Measurements from ENCODE around the gene RASGRP2. TPM values are rescaled to one million over a fixed set of nuclear protein-coding genes. Genes with fewer than 3 reads are reported as not detected.

Gene RASGRP2
- total RNA-seq, 4 donors from 2014 or later = 3.2 to 72.8 (median 23.3) TPM

DNA sequence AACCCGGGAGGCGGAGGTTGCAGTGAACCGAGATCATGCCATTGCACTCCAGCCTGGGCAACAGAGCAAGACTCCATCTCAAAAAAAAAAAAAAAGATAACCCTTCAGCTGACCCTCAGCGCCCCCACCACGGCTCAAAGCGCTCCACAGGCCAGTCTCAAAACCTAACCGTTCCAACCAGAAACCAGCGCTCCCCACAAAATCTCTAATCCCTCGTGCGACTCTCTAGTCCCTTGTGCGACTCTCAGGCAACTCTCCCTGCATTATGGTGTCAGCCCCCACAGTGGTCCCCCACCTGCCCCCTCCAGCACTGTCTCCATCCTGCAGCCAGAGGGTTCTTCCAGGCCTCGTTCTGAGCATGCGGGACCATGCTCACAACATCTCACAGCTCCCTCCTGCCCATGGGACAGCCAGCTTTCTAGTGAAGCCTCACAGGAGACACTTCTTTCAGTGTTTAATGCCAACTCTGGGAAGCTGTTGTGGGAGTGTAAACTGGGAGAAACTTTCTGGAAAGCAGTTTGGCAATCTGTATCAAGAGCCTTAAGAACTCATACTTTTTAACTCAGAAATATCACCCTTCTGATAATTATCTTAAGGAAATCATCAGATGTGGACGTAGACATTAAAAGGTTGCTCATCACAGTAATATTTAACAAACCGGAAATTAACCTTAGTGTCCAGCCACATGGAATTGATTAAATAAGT, 4.2 kb upstream of the RASGRP2 start:
- Histone ChIP-seq H3K36me3 (no peaks in the 10 kb centered on the region), H3K9me3 (no peaks in the 10 kb centered on the region), H3K27ac (peak overlapping the region; percentile 87 to 91), H3K4me1 (peaks cover 0 to 7% of the 10 kb centered on the region in 2 donors), H3K4me3 (no peak overlapping the region), H3K27me3 (no peaks in the 10 kb centered on the region)
- intact Hi-C loops (cut with DNase I; ENCODE audit: low total_unique reads) = no loop called here
- TF ChIP-seq, protein P1, sequence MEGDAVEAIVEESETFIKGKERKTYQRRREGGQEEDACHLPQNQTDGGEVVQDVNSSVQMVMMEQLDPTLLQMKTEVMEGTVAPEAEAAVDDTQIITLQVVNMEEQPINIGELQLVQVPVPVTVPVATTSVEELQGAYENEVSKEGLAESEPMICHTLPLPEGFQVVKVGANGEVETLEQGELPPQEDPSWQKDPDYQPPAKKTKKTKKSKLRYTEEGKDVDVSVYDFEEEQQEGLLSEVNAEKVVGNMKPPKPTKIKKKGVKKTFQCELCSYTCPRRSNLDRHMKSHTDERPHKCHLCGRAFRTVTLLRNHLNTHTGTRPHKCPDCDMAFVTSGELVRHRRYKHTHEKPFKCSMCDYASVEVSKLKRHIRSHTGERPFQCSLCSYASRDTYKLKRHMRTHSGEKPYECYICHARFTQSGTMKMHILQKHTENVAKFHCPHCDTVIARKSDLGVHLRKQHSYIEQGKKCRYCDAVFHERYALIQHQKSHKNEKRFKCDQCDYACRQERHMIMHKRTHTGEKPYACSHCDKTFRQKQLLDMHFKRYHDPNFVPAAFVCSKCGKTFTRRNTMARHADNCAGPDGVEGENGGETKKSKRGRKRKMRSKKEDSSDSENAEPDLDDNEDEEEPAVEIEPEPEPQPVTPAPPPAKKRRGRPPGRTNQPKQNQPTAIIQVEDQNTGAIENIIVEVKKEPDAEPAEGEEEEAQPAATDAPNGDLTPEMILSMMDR (IDR thresholded peaks at IDR 0.05) = no peak
- TF ChIP-seq POLR2A (IDR thresholded peaks at IDR 0.05) = no peak
- peak in 1 of 2 donors; percentile 14 for DNase-seq

- Histone ChIP-seq H3K36me3 (no peaks in the 10 kb centered on the region), H3K27me3 (no peaks in the 10 kb centered on the region), H3K27ac (peak overlapping the region; percentile 87 to 91), H3K9me3 (no peaks in the 10 kb centered on the region), H3K4me3 (no peak overlapping the region), H3K4me1 (peaks cover 0 to 7% of the 10 kb centered on the region in 2 donors)
- TF ChIP-seq, protein P1 (IDR thresholded peaks at IDR 0.05) = no peak
- no peak for TF ChIP-seq POLR2A (IDR thresholded peaks at IDR 0.05)
- DNase-seq = no peak
- intact Hi-C loops (cut with DNase I; ENCODE audit: low total_unique reads) = no loop called here
Observed at GRCh38 chr11:64746486-64746885, 2.5 kb upstream of the RASGRP2 start.

DNA sequence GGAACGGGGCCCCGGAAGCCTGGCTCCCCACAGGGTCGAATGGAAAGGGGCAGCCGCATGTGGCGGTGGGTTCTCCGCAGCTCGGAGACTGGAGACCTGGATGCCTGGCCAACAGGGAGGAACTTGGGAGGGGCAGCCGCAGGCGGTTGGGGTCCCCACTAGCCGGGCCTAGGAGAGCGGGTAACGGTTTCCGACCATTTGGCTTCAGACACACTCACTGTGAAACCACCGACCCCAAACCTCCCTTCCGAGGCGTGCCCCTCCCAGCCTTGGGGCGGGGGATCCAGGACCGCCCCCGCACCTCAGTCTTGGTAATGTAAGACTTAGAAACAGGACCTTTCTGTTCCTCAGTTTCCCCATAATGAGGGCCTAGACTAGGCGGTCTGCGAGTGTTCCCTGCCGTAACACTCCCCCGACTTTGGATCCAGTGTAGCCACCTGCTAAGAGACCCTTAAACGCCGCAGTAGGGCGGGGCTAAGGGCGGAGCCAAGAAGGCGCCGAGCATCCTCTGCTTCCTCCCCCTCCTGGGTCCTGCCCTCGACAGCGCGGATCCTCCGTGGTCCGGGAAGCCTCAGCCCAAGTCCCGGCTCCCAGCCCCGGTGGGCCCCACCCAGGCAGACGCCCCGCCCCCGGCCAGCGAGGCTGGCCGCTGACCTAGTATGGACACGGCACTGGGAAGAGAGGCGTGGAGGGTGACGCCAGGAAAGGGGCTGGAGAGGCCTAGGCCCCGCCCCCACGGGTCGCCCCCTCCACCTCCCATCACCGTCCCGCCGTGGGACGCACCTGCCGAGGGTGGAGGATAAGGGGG, 1.8 kb upstream of the RASGRP2 start:
- TF ChIP-seq, protein P1 (IDR thresholded peaks at IDR 0.05) = no peak
- peak; percentile 69 to 77 for TF ChIP-seq POLR2A (IDR thresholded peaks at IDR 0.05)
- H3K9me3 ChIP-seq = no peaks in the 10 kb centered on the region
- H3K27ac ChIP-seq = peak overlapping the region; percentile 87 to 91
- DNase-seq = peak; percentile 93
- intact Hi-C loops (cut with DNase I; ENCODE audit: low total_unique reads) = no loop called here
- peaks cover 0 to 7% of the 10 kb centered on the region in 2 donors for H3K4me1 ChIP-seq
- no peaks in the 10 kb centered on the region for H3K36me3 ChIP-seq
- H3K4me3 ChIP-seq = peak overlapping the region; percentile 42 to 49
- no peaks in the 10 kb centered on the region for H3K27me3 ChIP-seq

- H3K4me1 ChIP-seq = peaks cover 0 to 7% of the 10 kb centered on the region in 2 donors
- intact Hi-C loops (cut with DNase I; ENCODE audit: low total_unique reads) = no loop called here
- no peaks in the 10 kb centered on the region for H3K27me3 ChIP-seq
- H3K27ac ChIP-seq = peak overlapping the region; percentile 87 to 91
- no peaks in the 10 kb centered on the region for H3K36me3 ChIP-seq
- H3K9me3 ChIP-seq = no peaks in the 10 kb centered on the region
- no peak for TF ChIP-seq POLR2A (IDR thresholded peaks at IDR 0.05)
- TF ChIP-seq, protein P1 (IDR thresholded peaks at IDR 0.05) = no peak
- peak; percentile 64 to 67 for DNase-seq
- H3K4me3 ChIP-seq = peak overlapping the region; percentile 42 to 49
Observed at GRCh38 chr11:64745189-64745520, 1.2 kb upstream of the RASGRP2 start.
